Panc1 (cell line): ENCODE results near the gene FILIP1L. TPM values are rescaled to one million over a fixed set of nuclear protein-coding genes. Genes with fewer than 3 reads are reported as not detected.
"Not testable (repeated sequence)": the region's sequence is repeated elsewhere in the genome, so short reads cannot be mapped to it uniquely, and the experiment has no call there.

Experiments used
- ATAC-seq: fragments of 200-7000 bp; cut with Tn5 transposase; 2 replicates; pipeline ENCODE4 v1.9.1; 2020; ENCODE audit warnings: mild to moderate bottlenecking, moderate library complexity
- BruUV-seq: library from RNA; stranded (reverse); fragments of 400-500 nt; replicated peaks from 2 replicates; lab custom pipeline; 2021; lab: Mats Ljungman, UMichigan
- CTCF ChIA-PET: fragments of 300-600 bp; sonication (Branson Sonifier 250); formaldehyde crosslinking; loops from one replicate; lab custom pipeline; 2022; ENCODE audit warnings: antibody characterized with exemption; lab: Charles Lee
- POLR2A ChIA-PET: fragments of 300-600 bp; sonication (Branson Sonifier 250); formaldehyde crosslinking; loops from one replicate; lab custom pipeline; 2022; ENCODE audit warnings: antibody characterized with exemption; lab: Charles Lee
- DNase-seq: peaks from one replicate; pipeline ENCODE4 v3.0.0-alpha.2; 2010; ENCODE audit warnings: low read depth, low spot score
- H3K27ac ChIP-seq: 2 replicates; pipeline ENCODE4 v1.5.1; 2011; ENCODE audit warnings: mild to moderate bottlenecking, low read length, inconsistent platforms
- H3K27me3 ChIP-seq: fragments of 200-500 bp; sonication (Bioruptor generic); 2 replicates; pipeline ENCODE4 v1.6.0; 2014; ENCODE audit warnings: low read length, inconsistent platforms; ENCODE audit not compliant: control insufficient read depth, insufficient read depth
- H3K36me3 ChIP-seq: fragments of 200-500 bp; sonication (Bioruptor generic); 2 replicates; pipeline ENCODE4 v1.5.1; 2014; ENCODE audit warnings: inconsistent platforms, mild to moderate bottlenecking, low read length, moderate library complexity; ENCODE audit not compliant: control insufficient read depth, insufficient read depth
- H3K4me1 ChIP-seq: 2 replicates; pipeline ENCODE4 v1.5.1; 2011; ENCODE audit warnings: inconsistent platforms, mild to moderate bottlenecking, low read length, moderate library complexity; ENCODE audit not compliant: control insufficient read depth, insufficient read depth
- H3K4me3 ChIP-seq, 2 experiments: 2 replicates each; pipeline ENCODE4 v1.5.1; 2011 to 2012; ENCODE audit warnings: low read depth in 2 of 2, low read length in 2 of 2, mild to moderate bottlenecking in 2 of 2, inconsistent platforms in 1 of 2, moderate library complexity in 1 of 2
- H3K9me3 ChIP-seq: fragments of 200-500 bp; sonication (Bioruptor generic); 2 replicates; pipeline ENCODE4 v1.5.1; 2014; ENCODE audit warnings: low read depth, mild to moderate bottlenecking, inconsistent platforms, low read length, moderate library complexity; ENCODE audit not compliant: control insufficient read depth, insufficient read depth
- CTCF ChIP-seq: fragments of 450-650 bp; IDR thresholded peaks from 2 replicates; pipeline ENCODE4 v1.5.1; 2017; ENCODE audit warnings: mild to moderate bottlenecking
- POLR2AphosphoS5 ChIP-seq: IDR thresholded peaks from 2 replicates; pipeline ENCODE4 v1.6.1; 2012; ENCODE audit warnings: mild to moderate bottlenecking, low read depth, low read length, moderate library complexity
- SIN3A ChIP-seq: IDR thresholded peaks from 2 replicates; pipeline ENCODE4 v1.6.1; 2012; ENCODE audit warnings: low read depth, mild to moderate bottlenecking, low read length, moderate library complexity, borderline replicate concordance; ENCODE audit not compliant: insufficient read depth
- TCF7L2 ChIP-seq: IDR thresholded peaks from 2 replicates; pipeline ENCODE4 v1.6.1; 2011; ENCODE audit warnings: mild to moderate bottlenecking, low read depth, low read length, inconsistent platforms
- in situ Hi-C: cut with HindIII; loops from 2 replicates; pipeline ENCODE4 v1.10.0; 2016; ENCODE audit warnings: low sequenced_read_pairs, low pct_unique_long_range_greater_than_20kb
- intact Hi-C: fragments of 100-400 bp; cut with micrococcal nuclease; formaldehyde crosslinking; loops from one replicate; pipeline ENCODE4 v1.10.0; 2022; ENCODE audit not compliant: unreplicated experiment
- total RNA-seq: library from RNA; stranded (reverse); gene quantifications from one replicate; pipeline ENCODE4 v1.2.1, GENCODE V29; 2021; ENCODE audit not compliant: unreplicated experiment
- TF ChIP-seq, protein P1 (sequence below), 2 experiments: IDR thresholded peaks; 2 replicates each; pipeline ENCODE4 v1.6.1; 2011 to 2012; ENCODE audit warnings: low read depth in 2 of 2, control low read depth in 1 of 2, low read length in 1 of 2, mild to moderate bottlenecking in 1 of 2, moderate library complexity in 1 of 2; ENCODE audit not compliant: insufficient read depth in 1 of 2

Gene FILIP1L
- total RNA-seq, 1 experiment from 2014 or later = 3.2 TPM

DNA sequence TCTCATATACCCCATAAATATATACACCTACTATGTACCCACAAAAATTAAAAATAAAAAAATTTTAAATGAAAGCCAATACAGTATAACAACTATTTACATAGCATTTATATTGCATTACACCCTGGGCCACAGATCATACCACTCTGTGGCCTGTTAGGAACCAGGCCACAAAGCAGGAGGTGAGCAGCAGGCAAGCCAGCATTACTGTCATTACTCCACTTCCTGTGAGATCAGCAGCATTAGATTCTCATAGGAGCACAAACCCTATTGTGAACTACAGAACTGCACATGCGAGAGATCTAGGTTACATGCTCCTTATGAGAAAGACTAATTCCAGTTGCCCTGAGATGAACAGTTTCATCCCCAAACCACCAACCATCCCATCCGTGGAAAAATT, 17.4 kb downstream of the FILIP1L start:
- POLR2A ChIA-PET = no interaction called here
- no TSS peak for BruUV-seq
- H3K27ac ChIP-seq = no peak overlapping the region
- H3K9me3 ChIP-seq = no peaks in the 10 kb centered on the region
- no peaks in the 10 kb centered on the region for H3K4me1 ChIP-seq
- TF ChIP-seq CTCF = no peak
- no peak for TF ChIP-seq TCF7L2
- TF ChIP-seq POLR2AphosphoS5 = no peak
- TF ChIP-seq SIN3A = no peak
- TF ChIP-seq, protein P1, sequence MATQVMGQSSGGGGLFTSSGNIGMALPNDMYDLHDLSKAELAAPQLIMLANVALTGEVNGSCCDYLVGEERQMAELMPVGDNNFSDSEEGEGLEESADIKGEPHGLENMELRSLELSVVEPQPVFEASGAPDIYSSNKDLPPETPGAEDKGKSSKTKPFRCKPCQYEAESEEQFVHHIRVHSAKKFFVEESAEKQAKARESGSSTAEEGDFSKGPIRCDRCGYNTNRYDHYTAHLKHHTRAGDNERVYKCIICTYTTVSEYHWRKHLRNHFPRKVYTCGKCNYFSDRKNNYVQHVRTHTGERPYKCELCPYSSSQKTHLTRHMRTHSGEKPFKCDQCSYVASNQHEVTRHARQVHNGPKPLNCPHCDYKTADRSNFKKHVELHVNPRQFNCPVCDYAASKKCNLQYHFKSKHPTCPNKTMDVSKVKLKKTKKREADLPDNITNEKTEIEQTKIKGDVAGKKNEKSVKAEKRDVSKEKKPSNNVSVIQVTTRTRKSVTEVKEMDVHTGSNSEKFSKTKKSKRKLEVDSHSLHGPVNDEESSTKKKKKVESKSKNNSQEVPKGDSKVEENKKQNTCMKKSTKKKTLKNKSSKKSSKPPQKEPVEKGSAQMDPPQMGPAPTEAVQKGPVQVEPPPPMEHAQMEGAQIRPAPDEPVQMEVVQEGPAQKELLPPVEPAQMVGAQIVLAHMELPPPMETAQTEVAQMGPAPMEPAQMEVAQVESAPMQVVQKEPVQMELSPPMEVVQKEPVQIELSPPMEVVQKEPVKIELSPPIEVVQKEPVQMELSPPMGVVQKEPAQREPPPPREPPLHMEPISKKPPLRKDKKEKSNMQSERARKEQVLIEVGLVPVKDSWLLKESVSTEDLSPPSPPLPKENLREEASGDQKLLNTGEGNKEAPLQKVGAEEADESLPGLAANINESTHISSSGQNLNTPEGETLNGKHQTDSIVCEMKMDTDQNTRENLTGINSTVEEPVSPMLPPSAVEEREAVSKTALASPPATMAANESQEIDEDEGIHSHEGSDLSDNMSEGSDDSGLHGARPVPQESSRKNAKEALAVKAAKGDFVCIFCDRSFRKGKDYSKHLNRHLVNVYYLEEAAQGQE (IDR thresholded peaks at IDR 0.05; ENCODE audit: insufficient read depth in 1 of 2, low read depth in 2 of 2, low read length in 1 of 2) = no peak
- intact Hi-C loops (no loop called here), in situ Hi-C loops (no loop called here)
- no peak overlapping the region for H3K4me3 ChIP-seq
- H3K36me3 ChIP-seq = no peaks in the 10 kb centered on the region
- H3K27me3 ChIP-seq = no peaks in the 10 kb centered on the region
- CTCF ChIA-PET = no interaction called here
- no peak for ATAC-seq
- no peak for DNase-seq

DNA sequence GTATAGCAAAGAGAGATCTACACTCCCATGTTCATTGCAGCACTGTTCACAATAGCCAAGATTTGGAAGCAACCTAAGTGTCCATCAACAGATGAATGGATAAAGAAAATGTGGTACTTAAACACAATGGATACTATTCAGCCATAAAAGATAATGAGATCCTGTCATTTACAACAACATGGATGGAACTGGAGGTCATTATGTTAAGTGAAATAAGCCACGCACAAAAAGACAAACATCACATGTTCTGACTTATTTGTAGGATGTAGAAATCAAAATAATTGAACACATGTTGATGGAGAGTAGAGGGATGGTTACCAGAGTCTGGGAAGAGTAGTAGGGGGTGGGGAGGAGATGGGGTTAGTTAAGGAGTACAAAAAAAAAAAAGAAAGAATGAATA, 18.0 kb downstream of the FILIP1L start:
- ATAC-seq = not testable (repeated sequence)

DNA sequence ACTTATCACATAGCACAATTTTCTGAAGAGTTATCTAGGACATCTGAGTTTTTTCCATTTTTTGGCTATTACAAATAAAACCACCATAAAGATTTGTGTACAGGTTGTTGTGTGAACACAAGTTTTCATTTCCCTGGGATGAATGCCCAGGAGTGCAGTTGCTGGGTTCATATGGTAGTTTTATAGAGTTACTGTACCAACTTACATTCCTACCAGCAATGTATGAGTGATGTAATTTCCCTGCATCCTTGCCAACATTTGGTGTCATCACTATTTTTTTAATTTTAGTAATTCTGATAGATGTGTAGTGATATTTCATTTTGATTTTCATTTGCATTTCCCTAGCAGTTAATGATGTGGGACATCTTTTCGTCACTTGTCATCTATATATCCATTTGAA, 20.5 kb downstream of the FILIP1L start:
- no TSS peak for BruUV-seq
- in situ Hi-C loops = no loop called here
- no peaks in the 10 kb centered on the region for H3K36me3 ChIP-seq
- H3K27ac ChIP-seq = no peak overlapping the region
- ATAC-seq (no peak), DNase-seq (no peak)
- H3K9me3 ChIP-seq = no peaks in the 10 kb centered on the region
- TF ChIP-seq TCF7L2 = no peak
- no peak for TF ChIP-seq SIN3A
- no peak for TF ChIP-seq CTCF
- no peak for TF ChIP-seq POLR2AphosphoS5
- TF ChIP-seq, protein P1 (IDR thresholded peaks at IDR 0.05; ENCODE audit: insufficient read depth in 1 of 2, low read depth in 2 of 2, low read length in 1 of 2) = no peak
- CTCF ChIA-PET = no interaction called here
- POLR2A ChIA-PET = no interaction called here
- H3K27me3 ChIP-seq = no peaks in the 10 kb centered on the region
- H3K4me1 ChIP-seq = peaks cover 7% of the 10 kb centered on the region; the same call in 1 of the 2 replicates
- no peak overlapping the region for H3K4me3 ChIP-seq
- intact Hi-C loops = no loop called here

More for the DNA sequence above, 18.0 kb downstream of the FILIP1L start:
- H3K9me3 ChIP-seq, H3K36me3 ChIP-seq, intact Hi-C loops, in situ Hi-C loops, H3K4me3 ChIP-seq, H3K27ac ChIP-seq, CTCF ChIA-PET, H3K27me3 ChIP-seq, POLR2A ChIA-PET, H3K4me1 ChIP-seq, DNase-seq, BruUV-seq: not testable (repeated sequence)
